ENCODE data around the gene PCSK5. TPM values are rescaled to one million over a fixed set of nuclear protein-coding genes. Genes with fewer than 3 reads are reported as not detected.

Gene PCSK5
- total and polyA plus RNA-seq, 2 donors (not counting 1 experiment from before 2014, with no cell fraction given), result 0.09 TPM; not detected in 1

- intact Hi-C loops (cut with micrococcal nuclease), result no loop called here
- Histone ChIP-seq H4K20me1 (ENCODE audit: control insufficient read depth, insufficient read depth, low read length, poor library complexity, severe bottlenecking) (no peaks in the 10 kb centered on the region), H3K79me2 (ENCODE audit: control insufficient read depth, insufficient read depth, low read length) (no peaks in the 10 kb centered on the region), H3K27ac (ENCODE audit: low read length in 2 of 2) (no peak overlapping the region), H3K4me1 (ENCODE audit: control insufficient read depth in 2 of 2, insufficient read depth in 2 of 2, low read length in 2 of 2) (no peaks in the 10 kb centered on the region), H3K27me3 (replicated peaks in 1 of 4; ENCODE audit: control extremely low read depth in 1 of 4, control insufficient read depth in 3 of 4, insufficient read depth in 4 of 4, low read length in 3 of 4) (peaks cover 0 to 2% (median 0%) of the 10 kb centered on the region in 4 experiments), H3K9ac (ENCODE audit: low read length) (no peak overlapping the region), H3K9me3 (ENCODE audit: control extremely low read depth in 1 of 3, control insufficient read depth in 2 of 3, insufficient read depth in 1 of 3, low read length in 2 of 3) (peaks cover 0 to under 1% (median 0%) of the 10 kb centered on the region in 3 donors), H3K36me3 (replicated peaks in 1 of 2; ENCODE audit: control extremely low read depth in 1 of 2, control insufficient read depth in 1 of 2, extremely low read depth in 1 of 2, insufficient read depth in 2 of 2, low read length in 1 of 2) (no peaks in the 10 kb centered on the region), H3K4me2 (replicated peaks; ENCODE audit: low read depth, low read length, poor library complexity, severe bottlenecking) (no peak overlapping the region), H2AFZ (ENCODE audit: insufficient read depth, low read depth, low read length, poor library complexity, severe bottlenecking) (no peak overlapping the region), H3K4me3 (ENCODE audit: control extremely low read depth in 1 of 5, extremely low read depth in 1 of 5, insufficient read depth in 1 of 5, low read depth in 2 of 5, low read length in 4 of 5) (no peak overlapping the region)
- CTCF ChIA-PET, result no interaction called here
- H3K27ac Mint-ChIP-seq, result no peak overlapping the region
- WGBS (ENCODE audit: insufficient coverage), result 100% methylated on average over 3 of the region's 3 CpGs
- no peaks in the 10 kb centered on the region for H3K4me1 Mint-ChIP-seq
- peaks cover 9% of the 10 kb centered on the region for H3K27me3 Mint-ChIP-seq
- no peaks in the 10 kb centered on the region for H3K9me3 Mint-ChIP-seq (ENCODE audit: insufficient read depth)
- POLR2A ChIA-PET, result no interaction called here
- no peak overlapping the region for H3K4me3 Mint-ChIP-seq
- ATAC-seq (ENCODE audit: low read depth) (no peak), DNase-seq (no peak)
- TF ChIP-seq, protein P1, sequence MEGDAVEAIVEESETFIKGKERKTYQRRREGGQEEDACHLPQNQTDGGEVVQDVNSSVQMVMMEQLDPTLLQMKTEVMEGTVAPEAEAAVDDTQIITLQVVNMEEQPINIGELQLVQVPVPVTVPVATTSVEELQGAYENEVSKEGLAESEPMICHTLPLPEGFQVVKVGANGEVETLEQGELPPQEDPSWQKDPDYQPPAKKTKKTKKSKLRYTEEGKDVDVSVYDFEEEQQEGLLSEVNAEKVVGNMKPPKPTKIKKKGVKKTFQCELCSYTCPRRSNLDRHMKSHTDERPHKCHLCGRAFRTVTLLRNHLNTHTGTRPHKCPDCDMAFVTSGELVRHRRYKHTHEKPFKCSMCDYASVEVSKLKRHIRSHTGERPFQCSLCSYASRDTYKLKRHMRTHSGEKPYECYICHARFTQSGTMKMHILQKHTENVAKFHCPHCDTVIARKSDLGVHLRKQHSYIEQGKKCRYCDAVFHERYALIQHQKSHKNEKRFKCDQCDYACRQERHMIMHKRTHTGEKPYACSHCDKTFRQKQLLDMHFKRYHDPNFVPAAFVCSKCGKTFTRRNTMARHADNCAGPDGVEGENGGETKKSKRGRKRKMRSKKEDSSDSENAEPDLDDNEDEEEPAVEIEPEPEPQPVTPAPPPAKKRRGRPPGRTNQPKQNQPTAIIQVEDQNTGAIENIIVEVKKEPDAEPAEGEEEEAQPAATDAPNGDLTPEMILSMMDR (IDR thresholded peaks at IDR 0.05), result no peak
- TF ChIP-seq EZH2 (IDR thresholded peaks at IDR 0.05; ENCODE audit: borderline replicate concordance, insufficient read depth, low read depth, low read length, poor library complexity, severe bottlenecking), result no peak
Observed at GRCh38 chr9:76363032-76363395, 472.5 kb downstream of the PCSK5 start.

GRCh38 chr9:76365028-76365427, 474.6 kb downstream of the PCSK5 start:
- no CpG with 5 or more reads among the region's 1 CpG for WGBS (ENCODE audit: insufficient coverage)
- H3K27ac Mint-ChIP-seq, result no peak overlapping the region
- intact Hi-C loops (cut with micrococcal nuclease), result no loop called here

More at GRCh38 chr9:76365028-76365427, 474.6 kb downstream of the PCSK5 start:
- no peak overlapping the region for H2AFZ ChIP-seq (ENCODE audit: insufficient read depth, low read depth, low read length, poor library complexity, severe bottlenecking)
- H3K4me2 ChIP-seq (replicated peaks; ENCODE audit: low read depth, low read length, poor library complexity, severe bottlenecking), result no peak overlapping the region
- no peak overlapping the region for H3K4me3 ChIP-seq (ENCODE audit: control extremely low read depth in 1 of 5, extremely low read depth in 1 of 5, insufficient read depth in 1 of 5, low read depth in 2 of 5, low read length in 4 of 5)
- H3K79me2 ChIP-seq (ENCODE audit: control insufficient read depth, insufficient read depth, low read length), result no peaks in the 10 kb centered on the region
- no peaks in the 10 kb centered on the region for H4K20me1 ChIP-seq (ENCODE audit: control insufficient read depth, insufficient read depth, low read length, poor library complexity, severe bottlenecking)
- no peaks in the 10 kb centered on the region for H3K4me1 ChIP-seq (ENCODE audit: control insufficient read depth in 2 of 2, insufficient read depth in 2 of 2, low read length in 2 of 2)
- H3K27me3 Mint-ChIP-seq, result peaks cover 4% of the 10 kb centered on the region
- no peak overlapping the region for H3K4me3 Mint-ChIP-seq
- peaks cover 0 to 2% (median 0%) of the 10 kb centered on the region in 4 experiments for H3K27me3 ChIP-seq (replicated peaks in 1 of 4; ENCODE audit: control extremely low read depth in 1 of 4, control insufficient read depth in 3 of 4, insufficient read depth in 4 of 4, low read length in 3 of 4)
- no peak overlapping the region for H3K27ac ChIP-seq (ENCODE audit: low read length in 2 of 2)
- peaks cover 0 to 5% (median 0%) of the 10 kb centered on the region in 3 donors for H3K9me3 ChIP-seq (ENCODE audit: control extremely low read depth in 1 of 3, control insufficient read depth in 2 of 3, insufficient read depth in 1 of 3, low read length in 2 of 3)
- POLR2A ChIA-PET, result no interaction called here
- H3K36me3 ChIP-seq (replicated peaks in 1 of 2; ENCODE audit: control extremely low read depth in 1 of 2, control insufficient read depth in 1 of 2, extremely low read depth in 1 of 2, insufficient read depth in 2 of 2, low read length in 1 of 2), result no peaks in the 10 kb centered on the region
- DNase-seq (no peak), ATAC-seq (ENCODE audit: low read depth) (no peak)
- TF ChIP-seq EZH2 (IDR thresholded peaks at IDR 0.05; ENCODE audit: borderline replicate concordance, insufficient read depth, low read depth, low read length, poor library complexity, severe bottlenecking), result no peak
- TF ChIP-seq, protein P1 (IDR thresholded peaks at IDR 0.05), result no peak
- H3K4me1 Mint-ChIP-seq, result no peaks in the 10 kb centered on the region
- no peak overlapping the region for H3K9ac ChIP-seq (ENCODE audit: low read length)
- CTCF ChIA-PET, result no interaction called here
- no peaks in the 10 kb centered on the region for H3K9me3 Mint-ChIP-seq (ENCODE audit: insufficient read depth)
